ENCODE results near the gene IQCF6. TPM values are rescaled to one million over a fixed set of nuclear protein-coding genes. Genes with fewer than 3 reads are reported as not detected.
"Not testable (repeated sequence)": the region's sequence is repeated elsewhere in the genome, so short reads cannot be mapped to it uniquely, and the experiment has no call there.

IQCF6 gene
- polyA plus RNA-seq (ENCODE audit: insufficient read length in 4 of 4): not detected

- DNase-seq (ENCODE audit: low read depth in 4 of 4, low spot score in 2 of 4): no peak
These were observed at the start of gene IQCF6 for GRCh38 chr3:51779137-51779536. IQCF6 (minus strand) TSS chr3:51779237; CDS start chr3:51779224, 13 bp downstream.

DNA sequence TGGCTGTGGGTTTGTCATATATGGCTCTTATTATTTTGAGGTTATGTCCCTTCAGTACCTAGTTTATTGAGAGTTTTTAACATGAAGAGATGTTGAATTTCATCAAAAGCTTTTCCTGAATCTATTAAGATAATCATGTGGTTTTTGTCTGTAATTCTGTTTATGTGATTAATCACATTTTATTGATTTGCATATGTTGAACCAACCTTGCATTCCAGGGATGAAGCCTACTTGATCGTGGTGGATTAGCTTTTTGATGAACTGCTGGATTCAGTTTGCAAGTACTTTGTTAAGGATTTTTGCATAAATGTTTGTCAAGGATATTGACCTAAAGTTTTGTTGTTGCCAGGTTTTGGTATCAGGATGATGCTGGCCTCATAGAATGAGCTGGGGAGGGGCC, 49.3 kb upstream of the IQCF6 start:
- DNase-seq (ENCODE audit: low read depth in 4 of 4, low spot score in 2 of 4): no peak

GRCh38 chr3:51819709-51820406, 40.8 kb upstream of the IQCF6 start:
- DNase-seq (ENCODE audit: low read depth in 4 of 4, low spot score in 2 of 4): no peak

DNA sequence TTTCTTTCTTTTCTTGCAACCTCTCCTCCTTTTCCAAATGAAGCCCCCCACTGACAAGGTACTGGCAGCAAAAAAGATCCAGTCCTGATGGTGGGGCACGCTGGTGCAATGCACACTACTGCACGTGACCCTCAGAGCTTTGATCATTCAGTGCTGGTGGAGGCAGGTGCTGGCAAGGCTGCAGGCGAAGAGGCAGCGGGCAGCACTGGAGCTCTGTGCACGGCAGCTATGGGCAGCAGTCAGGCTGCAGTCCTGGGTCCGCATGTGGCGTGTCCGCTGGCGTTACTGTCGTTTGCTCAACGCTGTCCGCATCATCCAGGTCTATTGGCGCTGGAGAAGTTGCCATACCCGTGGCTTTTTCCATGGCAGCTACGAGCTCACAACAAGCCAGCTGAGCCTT, 40.1 kb upstream of the IQCF6 start:
- no peak for DNase-seq (ENCODE audit: low read depth in 4 of 4, low spot score in 2 of 4)

DNA sequence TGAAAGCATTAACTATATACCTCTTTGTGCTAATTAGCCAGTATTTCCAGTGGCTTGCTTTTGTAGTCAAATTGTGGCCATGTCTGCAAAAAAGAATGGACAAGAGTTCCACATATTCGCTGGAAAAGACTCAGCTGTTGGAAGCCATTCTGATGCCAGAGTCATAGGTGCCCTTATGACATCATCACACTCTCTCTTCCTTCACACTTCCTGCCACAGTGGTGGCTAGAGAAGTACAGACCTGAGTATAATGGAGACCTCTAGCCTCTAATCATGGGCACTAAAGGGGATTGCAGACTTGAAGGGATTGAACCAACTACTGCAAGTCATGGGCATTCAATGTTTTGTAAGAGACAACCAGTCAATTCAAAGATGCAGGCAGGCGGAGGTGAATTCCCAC, 38.3 kb upstream of the IQCF6 start:
- DNase-seq (ENCODE audit: low read depth in 4 of 4, low spot score in 2 of 4): no peak

GRCh38 chr3:51816723-51817122, 37.7 kb upstream of the IQCF6 start:
- no peak for DNase-seq (ENCODE audit: low read depth in 4 of 4, low spot score in 2 of 4)

GRCh38 chr3:51815614-51816013, 36.6 kb upstream of the IQCF6 start:
- DNase-seq (ENCODE audit: low read depth in 4 of 4, low spot score in 2 of 4): no peak

GRCh38 chr3:51814034-51814433, 35.0 kb upstream of the IQCF6 start:
- DNase-seq (ENCODE audit: low read depth in 4 of 4, low spot score in 2 of 4): no peak

DNA sequence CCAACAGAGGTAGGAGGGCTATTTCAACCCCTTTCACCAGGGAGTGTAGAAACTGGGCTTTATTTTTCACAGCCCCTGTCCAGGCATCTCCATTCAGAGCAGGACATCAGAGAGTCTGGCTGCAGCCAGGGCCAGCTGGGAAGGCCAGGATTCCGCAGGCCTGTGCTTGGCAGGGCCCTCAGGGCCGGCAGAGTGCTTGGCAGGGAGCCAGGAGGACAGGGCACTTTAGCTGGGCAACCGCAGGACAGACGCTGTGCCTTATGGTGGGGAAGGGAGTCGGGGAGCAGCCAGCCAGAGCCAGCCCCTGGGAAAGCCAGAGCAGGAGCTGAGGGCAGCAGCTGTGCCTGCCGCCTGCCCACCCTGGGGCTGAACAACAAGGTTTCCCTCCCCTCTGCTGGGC, 34.5 kb upstream of the IQCF6 start:
- DNase-seq (ENCODE audit: low read depth in 4 of 4, low spot score in 2 of 4): no peak

DNA sequence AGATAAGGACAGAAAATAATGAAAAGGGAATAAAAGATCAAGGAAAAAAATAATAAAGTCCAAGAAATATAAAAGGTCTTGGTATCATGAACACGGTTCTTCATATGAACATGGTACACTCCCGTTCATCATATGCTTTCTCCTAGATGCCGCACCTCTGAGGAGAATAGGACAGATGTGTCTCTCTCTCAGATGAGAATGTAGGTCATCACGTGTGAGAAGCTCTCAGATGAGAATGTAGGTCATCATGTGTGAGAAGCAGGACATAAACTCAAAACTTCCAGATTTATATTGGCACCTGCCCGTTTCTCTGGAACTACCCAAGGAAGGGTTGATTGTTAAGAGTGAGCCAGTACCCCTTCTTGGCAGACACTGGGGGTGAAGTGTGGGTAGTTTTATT, 29.9 kb upstream of the IQCF6 start:
- no peak for DNase-seq (ENCODE audit: low read depth in 4 of 4, low spot score in 2 of 4)

- no peak for DNase-seq (ENCODE audit: low read depth in 4 of 4, low spot score in 2 of 4)
These were observed 23.2 kb upstream of the IQCF6 start for GRCh38 chr3:51802106-51802703.

- DNase-seq (ENCODE audit: low read depth in 4 of 4, low spot score in 2 of 4): no peak
These were observed 21.7 kb upstream of the IQCF6 start for GRCh38 chr3:51800750-51801125.

- DNase-seq (ENCODE audit: low read depth in 4 of 4, low spot score in 2 of 4): peak in 3 of 4 donors; percentile 7 to 49 (median 20)
These were observed 21.1 kb upstream of the IQCF6 start for GRCh38 chr3:51799879-51800749.

DNA sequence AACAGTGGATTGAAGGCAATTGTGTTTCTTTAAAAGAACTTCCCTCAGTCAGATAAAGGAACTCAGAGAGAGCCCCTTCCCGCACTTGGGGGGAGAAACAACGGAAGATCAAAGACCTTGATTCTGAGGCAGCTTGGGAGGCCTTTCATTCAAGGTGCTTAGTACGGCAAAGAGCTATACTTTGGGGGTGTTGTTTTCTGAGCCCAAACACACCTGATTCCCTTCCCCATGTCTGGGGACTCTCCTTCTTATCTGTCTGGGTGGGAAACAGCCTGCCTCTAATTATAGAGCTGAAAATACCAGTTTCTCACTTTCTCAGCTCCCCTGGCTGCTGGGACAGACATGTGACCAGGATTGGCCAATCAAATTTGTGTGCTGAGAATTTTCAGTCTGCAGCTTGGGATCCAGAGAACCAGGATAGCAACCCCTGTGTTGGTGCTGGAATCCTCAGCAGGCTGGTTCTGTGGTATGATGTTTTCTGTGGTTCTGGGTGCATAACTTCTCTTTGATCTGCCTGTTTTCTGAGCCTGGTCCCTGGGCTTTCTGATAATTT, 19.4 kb upstream of the IQCF6 start:
- no peak for DNase-seq (ENCODE audit: low read depth in 4 of 4, low spot score in 2 of 4)

GRCh38 chr3:51796854-51797253, 17.8 kb upstream of the IQCF6 start:
- DNase-seq (ENCODE audit: low read depth in 4 of 4, low spot score in 2 of 4): no peak

DNA sequence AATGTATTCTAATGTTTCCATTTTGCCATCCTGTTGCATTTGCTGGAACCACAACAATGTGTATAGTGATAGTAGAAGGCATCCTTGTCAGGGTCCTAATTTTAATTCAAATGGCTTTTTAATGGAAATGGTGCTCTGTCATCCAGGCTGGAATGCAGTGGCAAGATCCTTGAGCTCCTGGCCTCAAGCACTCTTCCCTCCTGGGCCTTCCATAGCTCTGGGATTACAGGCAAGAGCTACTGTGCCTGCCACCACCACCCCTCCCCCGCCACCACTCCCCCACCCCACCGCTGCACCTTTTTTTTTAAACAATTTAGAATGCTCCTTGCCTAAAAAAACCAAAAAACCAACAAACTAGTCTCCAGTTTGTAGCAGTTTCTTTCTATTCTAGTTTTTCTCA, 15.2 kb upstream of the IQCF6 start:
- no peak for DNase-seq (ENCODE audit: low read depth in 4 of 4, low spot score in 2 of 4)

GRCh38 chr3:51792206-51792605, 13.2 kb upstream of the IQCF6 start:
- no peak for DNase-seq (ENCODE audit: low read depth in 4 of 4, low spot score in 2 of 4)

- DNase-seq (ENCODE audit: low read depth in 4 of 4, low spot score in 2 of 4): no peak
These were observed 10.4 kb upstream of the IQCF6 start for GRCh38 chr3:51789437-51789836.

- not testable (repeated sequence) for DNase-seq (ENCODE audit: low read depth in 4 of 4, low spot score in 2 of 4)
These were observed 8.5 kb upstream of the IQCF6 start for GRCh38 chr3:51787576-51787975.

DNA sequence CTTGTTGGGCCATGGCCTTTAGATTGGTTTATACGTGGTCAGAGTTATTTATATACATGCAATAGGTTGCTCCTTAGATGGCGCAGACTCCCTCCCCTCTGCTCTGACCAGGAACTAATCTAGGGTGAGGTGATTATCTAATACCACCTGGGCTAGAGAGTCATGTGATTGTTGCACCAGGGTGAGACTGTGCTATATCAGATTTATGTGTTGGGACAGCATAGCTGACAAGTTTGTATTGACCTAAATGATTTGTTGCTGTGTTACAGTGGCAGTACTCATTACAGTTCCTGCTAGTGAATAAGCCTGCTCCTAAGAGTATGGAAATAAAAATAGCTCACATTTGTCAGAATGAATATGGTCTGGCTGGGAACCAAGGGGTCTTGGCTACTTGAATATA, 7.2 kb upstream of the IQCF6 start:
- DNase-seq (ENCODE audit: low read depth in 4 of 4, low spot score in 2 of 4): no peak

GRCh38 chr3:51778554-51778953, 483 bp downstream of the IQCF6 start:
- DNase-seq (ENCODE audit: low read depth in 4 of 4, low spot score in 2 of 4): no peak

All from left renal cortex interstitium (tissue), 4 donors.